Thymus (tissue), 11 donors: ENCODE results near the gene RAB28. TPM values are rescaled to one million over a fixed set of nuclear protein-coding genes. Genes with fewer than 3 reads are reported as not detected.

Experiments used
- DNase-seq, 9 donors: peaks; one replicate each; pipeline ENCODE4 v3.0.0-alpha.2; 2013; ENCODE audit warnings: low spot score in 9 of 9, low read depth in 6 of 9, missing footprints in 1 of 9
- H3K27ac ChIP-seq, 2 donors: one replicate each; pipeline ENCODE4 v1.5.1; 2013; ENCODE audit warnings: control low read depth in 1 of 2, low read depth in 1 of 2, low read length in 1 of 2, mild to moderate bottlenecking in 1 of 2, moderate library complexity in 1 of 2
- H3K27me3 ChIP-seq, 2 donors: one replicate each; pipeline ENCODE4 v1.5.1; 2013; ENCODE audit warnings: low read length in 1 of 2; ENCODE audit not compliant: control insufficient read depth in 2 of 2, insufficient read depth in 1 of 2
- H3K36me3 ChIP-seq, 2 donors: one replicate each; pipeline ENCODE4 v1.5.1; 2013; ENCODE audit warnings: low read length in 1 of 2, mild to moderate bottlenecking in 1 of 2, moderate library complexity in 1 of 2; ENCODE audit not compliant: control insufficient read depth in 2 of 2, insufficient read depth in 2 of 2
- H3K4me1 ChIP-seq, 2 donors: one replicate each; pipeline ENCODE4 v1.5.1; 2013; ENCODE audit warnings: low read length in 2 of 2; ENCODE audit not compliant: control insufficient read depth in 2 of 2, insufficient read depth in 2 of 2
- H3K4me3 ChIP-seq, 2 donors: one replicate each; pipeline ENCODE4 v1.5.1; 2013; ENCODE audit warnings: low read length in 2 of 2, control low read depth in 1 of 2, mild to moderate bottlenecking in 1 of 2
- H3K9me3 ChIP-seq, 2 donors: one replicate each; pipeline ENCODE4 v1.5.1; 2013; ENCODE audit warnings: low read length in 1 of 2, mild to moderate bottlenecking in 1 of 2; ENCODE audit not compliant: control insufficient read depth in 2 of 2, insufficient read depth in 1 of 2
- WGBS: extraction: QIAGEN DNeasy Blood & Tissue Kit; methylation state at CpG from one replicate; pipeline ENCODE4 v1.1.7; 2013; 5-methylcytosine and 5-hydroxymethylcytosine counted together
- polyA plus RNA-seq: library from polyadenylated mRNA; stranded (reverse); fragments of 200-250 nt; gene quantifications from one replicate; pipeline ENCODE4 v1.2.3, GENCODE V29; 2013
- total RNA-seq: library from RNA; stranded (reverse); fragments of 120-200 nt; gene quantifications from one replicate; pipeline ENCODE4 v1.2.4, GENCODE V29; 2013
- donor health status: healthy.

The RAB28 gene
- total and polyA plus RNA-seq, 2 donors = 14.6 to 21.2 TPM

DNA sequence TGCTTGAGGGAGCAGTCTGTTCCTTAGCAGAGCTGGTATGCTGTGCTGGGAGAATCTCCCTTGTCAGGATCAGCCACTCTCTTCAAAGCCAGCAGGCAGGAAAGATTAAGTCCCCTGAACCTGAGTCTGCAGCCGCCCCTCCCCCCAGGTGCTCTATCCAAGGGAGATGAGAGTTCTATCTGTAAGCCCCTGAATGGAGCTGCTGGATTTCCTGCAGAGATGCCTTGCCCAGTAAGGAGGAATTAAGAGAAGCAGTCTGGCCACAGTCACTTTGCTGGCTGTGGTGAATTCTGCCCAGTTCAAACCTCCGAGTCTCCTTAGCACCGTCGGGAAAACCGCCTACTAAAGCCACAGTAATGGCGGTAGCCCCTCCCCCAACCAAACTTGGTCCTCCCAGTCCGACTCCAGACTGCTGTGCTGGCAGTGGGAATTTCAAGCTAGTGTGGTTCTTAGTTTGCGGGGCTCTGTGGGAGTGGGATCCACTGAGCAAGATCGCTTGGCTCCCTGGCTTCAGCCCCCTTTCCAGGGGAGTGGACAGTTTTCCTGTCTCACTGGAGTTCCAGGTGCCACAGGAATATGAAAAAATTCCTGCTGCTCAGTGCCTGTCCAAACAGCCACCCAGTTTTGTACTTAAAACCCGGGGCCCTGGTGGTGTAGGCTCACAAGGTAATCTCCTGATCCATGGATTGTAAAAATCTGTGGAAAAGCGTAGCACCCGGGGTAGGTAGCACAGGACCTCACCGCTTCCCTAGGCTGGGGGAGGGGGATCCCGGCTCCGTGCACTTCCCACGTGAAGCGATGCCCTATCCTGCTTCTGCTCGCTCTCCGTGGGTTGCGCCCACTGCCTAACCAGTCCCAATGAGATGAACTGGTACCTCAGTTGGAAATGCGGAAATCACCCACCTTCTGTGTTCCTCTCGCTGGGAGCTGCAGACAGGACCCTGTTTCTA lies 38.0 kb downstream of the RAB28 start:
- H3K4me3 ChIP-seq = no peak overlapping the region

DNA sequence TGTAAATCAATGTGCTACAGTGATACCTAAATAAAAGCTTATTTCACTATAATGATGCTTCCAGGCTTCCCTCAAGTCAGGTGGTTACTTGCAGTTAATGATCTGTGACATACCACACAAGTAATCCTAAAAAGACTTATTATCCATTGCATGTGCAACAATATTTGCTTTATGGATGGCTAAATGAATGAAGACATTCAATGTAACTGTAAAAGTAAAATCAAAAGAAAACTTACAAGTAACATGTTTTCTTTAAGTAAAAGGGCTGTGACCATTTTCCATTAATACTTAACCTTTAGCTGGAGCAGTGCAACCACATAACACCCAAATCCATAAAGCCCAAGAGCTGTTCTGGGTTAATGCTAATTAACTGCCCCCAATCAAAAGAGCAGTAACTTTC lies 42.6 kb downstream of the RAB28 start:
- H3K4me1 ChIP-seq = no peaks in the 10 kb centered on the region
- no peaks in the 10 kb centered on the region for H3K27me3 ChIP-seq
- no peak overlapping the region for H3K27ac ChIP-seq
- H3K4me3 ChIP-seq = no peak overlapping the region
- DNase-seq = no peak
- H3K36me3 ChIP-seq = no peaks in the 10 kb centered on the region
- H3K9me3 ChIP-seq = no peaks in the 10 kb centered on the region

More for the DNA sequence above, 38.0 kb downstream of the RAB28 start:
- no peaks in the 10 kb centered on the region for H3K36me3 ChIP-seq
- no peak overlapping the region for H3K27ac ChIP-seq
- WGBS = 97% methylated on average over 22 of the region's 22 CpGs
- H3K4me1 ChIP-seq = no peaks in the 10 kb centered on the region
- no peak for DNase-seq
- H3K27me3 ChIP-seq = no peaks in the 10 kb centered on the region
- H3K9me3 ChIP-seq = no peaks in the 10 kb centered on the region

DNA sequence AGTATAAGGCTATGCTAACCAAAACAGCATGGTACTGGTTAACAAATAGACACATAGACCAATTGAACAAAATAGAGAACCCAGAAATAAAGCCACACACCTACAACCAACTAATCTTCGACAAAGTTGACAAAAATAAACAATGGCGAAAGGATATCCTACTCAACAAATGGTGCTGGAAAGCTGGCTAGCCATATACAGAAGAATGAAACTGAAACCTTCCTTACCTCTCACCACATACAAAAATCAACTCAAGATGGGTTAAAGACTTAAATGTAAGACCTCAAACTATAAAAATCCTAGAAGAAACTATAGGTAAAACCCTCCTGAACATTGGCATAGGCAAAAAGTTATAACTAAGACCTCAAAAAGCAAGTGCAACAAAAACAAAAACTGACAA lies 47.2 kb downstream of the RAB28 start:
- whole genome bisulfite sequencing = 98% methylated on average over 2 of the region's 2 CpGs
- Histone ChIP-seq H3K4me3 (no peak overlapping the region), H3K4me1 (no peaks in the 10 kb centered on the region), H3K9me3 (no peaks in the 10 kb centered on the region), H3K27ac (no peak overlapping the region), H3K27me3 (no peaks in the 10 kb centered on the region), H3K36me3 (no peaks in the 10 kb centered on the region)
- DNase-seq = no peak

DNA sequence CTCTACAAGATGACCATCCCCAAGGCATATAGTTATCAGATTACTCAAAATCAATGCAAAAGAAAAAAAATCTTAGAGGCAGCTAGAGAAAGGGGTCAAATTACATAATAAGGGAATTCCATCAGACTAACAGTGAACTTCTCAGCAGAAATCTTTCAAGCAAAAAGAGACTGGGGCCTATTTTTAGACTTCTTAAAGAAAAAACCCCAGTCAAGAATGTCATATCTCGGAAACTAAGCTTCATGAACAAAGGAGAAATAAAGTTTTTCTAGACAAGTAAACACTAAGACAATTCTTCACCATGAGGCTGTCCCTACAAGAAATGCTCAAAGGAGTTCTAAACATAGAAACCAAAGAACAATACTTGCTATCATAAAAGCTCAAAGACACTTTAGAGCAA lies 51.7 kb downstream of the RAB28 start:
- H3K27ac ChIP-seq = no peak overlapping the region
- H3K4me1 ChIP-seq = no peaks in the 10 kb centered on the region
- DNase-seq = no peak
- no peaks in the 10 kb centered on the region for H3K9me3 ChIP-seq
- H3K36me3 ChIP-seq = no peaks in the 10 kb centered on the region
- no peak overlapping the region for H3K4me3 ChIP-seq
- no peaks in the 10 kb centered on the region for H3K27me3 ChIP-seq
- WGBS = 94% methylated on average over 1 of the region's 1 CpG

DNA sequence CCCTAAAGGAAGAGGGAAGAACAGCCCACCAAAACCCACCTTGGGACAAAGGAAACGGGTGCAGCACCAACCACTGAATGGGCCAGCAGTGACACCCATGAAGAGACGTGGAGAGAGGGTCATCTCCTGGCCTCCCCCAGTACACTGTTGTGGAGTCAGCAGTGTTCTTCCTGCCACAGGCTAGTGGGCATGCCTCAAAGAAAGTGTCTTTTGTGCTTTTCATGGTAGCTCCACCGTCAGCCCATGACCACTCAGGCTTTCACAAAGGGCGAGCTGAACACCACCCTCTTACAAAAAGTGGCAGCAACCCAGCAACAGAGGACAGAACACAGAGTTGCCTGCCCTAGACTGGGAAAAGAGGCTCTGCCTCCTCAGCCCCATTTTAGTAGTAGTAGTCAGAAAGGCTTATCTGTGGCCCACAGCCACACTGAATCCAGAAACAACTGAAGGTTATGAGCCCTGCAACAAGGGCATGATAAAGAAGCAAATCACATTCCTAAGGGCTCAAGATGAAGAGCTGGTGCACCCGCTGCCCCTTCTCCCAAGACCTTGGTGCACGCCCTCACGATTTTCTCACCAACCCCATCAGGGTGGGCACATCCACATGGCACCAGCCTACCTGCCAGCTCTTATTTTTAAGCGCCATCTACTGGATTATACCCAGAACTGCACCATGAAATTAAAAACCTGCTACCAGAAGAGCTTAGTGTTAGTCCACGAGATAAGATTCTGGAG lies 53.1 kb downstream of the RAB28 start:
- no peak for DNase-seq
- WGBS = 95% methylated on average over 9 of the region's 9 CpGs
- H3K9me3 ChIP-seq = no peaks in the 10 kb centered on the region

DNA sequence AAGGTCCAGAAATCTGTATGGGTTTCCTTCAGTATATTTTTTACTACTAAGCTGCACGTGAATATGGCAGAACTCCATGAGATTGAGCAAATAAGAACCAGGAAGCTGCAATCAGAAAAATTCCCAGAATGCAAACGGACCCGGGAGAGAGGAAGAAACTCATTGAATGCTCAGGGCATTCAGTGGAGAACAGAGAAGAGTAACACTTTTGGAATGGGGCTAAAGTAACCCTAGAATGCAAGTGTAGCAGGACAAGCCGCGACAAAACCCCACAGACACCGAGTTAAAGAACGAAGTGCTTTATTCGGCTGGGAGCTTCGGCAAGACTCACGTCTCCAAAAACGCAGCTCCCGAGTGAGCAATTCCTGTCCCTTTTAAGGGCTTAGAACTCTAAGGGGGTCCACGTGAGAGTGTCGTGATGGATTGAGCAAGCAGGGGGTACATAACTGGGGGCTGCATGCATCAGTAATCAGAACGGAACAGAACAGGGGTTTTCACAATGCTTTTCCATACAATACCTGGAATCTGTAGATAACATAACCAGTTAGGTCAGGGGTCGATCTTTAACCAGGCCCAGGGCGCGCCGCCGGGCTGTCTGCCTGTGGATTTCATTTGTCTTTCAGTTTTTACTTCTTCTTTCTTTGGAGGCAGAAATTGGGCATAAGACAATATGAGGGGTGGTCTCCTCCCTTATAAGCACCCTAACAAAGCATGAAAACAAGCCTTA lies 56.4 kb downstream of the RAB28 start:
- H3K9me3 ChIP-seq = no peaks in the 10 kb centered on the region
- no peaks in the 10 kb centered on the region for H3K36me3 ChIP-seq
- H3K27me3 ChIP-seq = no peaks in the 10 kb centered on the region
- H3K27ac ChIP-seq = no peak overlapping the region
- DNase-seq = no peak
- H3K4me3 ChIP-seq = no peak overlapping the region
- WGBS = 96% methylated on average over 20 of the region's 20 CpGs
- no peaks in the 10 kb centered on the region for H3K4me1 ChIP-seq

More for the DNA sequence above, 53.1 kb downstream of the RAB28 start:
- H3K27me3 ChIP-seq = no peaks in the 10 kb centered on the region
- H3K36me3 ChIP-seq = no peaks in the 10 kb centered on the region
- no peak overlapping the region for H3K4me3 ChIP-seq
- no peaks in the 10 kb centered on the region for H3K4me1 ChIP-seq
- H3K27ac ChIP-seq = no peak overlapping the region

DNA sequence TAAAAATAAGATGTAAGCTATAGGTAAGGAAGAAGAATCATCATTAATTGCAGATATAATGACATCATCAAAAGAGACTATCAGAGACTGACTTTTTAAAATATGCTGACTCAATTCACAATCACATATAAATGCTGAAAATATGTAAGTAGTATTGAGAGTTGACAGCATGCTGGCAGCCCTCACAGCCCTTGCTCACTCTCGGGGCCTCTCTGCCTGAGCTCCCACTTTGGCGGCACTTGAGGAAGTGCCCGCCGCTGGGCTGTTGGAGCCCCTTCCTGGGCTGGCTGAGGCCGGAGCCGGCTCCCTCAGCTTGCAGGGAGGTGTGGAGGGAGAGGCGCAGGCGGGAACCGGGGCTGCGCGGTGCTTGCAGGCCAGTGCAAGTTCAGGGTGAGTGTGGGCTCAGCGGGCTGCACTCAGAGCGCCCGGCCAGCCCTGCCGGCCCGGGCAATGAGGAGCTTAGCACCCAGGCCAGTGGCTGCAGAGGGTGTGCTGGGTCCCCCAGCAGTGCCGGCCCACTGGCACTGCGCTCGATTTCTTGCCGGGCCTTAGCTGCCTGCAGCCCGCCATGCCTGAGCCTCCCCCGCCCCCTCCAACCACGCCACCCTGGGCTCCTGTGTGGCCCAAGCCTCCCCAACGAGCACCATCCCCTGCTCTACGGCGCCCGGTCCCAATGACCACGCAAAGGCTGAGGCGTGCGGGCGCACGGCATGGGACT lies 68.9 kb downstream of the RAB28 start:
- Histone ChIP-seq H3K36me3 (no peaks in the 10 kb centered on the region), H3K9me3 (peaks cover 0 to 7% of the 10 kb centered on the region in 2 donors), H3K4me1 (no peaks in the 10 kb centered on the region), H3K4me3 (no peak overlapping the region), H3K27me3 (no peaks in the 10 kb centered on the region), H3K27ac (no peak overlapping the region)
- DNase-seq = no peak
- WGBS = 91% methylated on average over 32 of the region's 32 CpGs

DNA sequence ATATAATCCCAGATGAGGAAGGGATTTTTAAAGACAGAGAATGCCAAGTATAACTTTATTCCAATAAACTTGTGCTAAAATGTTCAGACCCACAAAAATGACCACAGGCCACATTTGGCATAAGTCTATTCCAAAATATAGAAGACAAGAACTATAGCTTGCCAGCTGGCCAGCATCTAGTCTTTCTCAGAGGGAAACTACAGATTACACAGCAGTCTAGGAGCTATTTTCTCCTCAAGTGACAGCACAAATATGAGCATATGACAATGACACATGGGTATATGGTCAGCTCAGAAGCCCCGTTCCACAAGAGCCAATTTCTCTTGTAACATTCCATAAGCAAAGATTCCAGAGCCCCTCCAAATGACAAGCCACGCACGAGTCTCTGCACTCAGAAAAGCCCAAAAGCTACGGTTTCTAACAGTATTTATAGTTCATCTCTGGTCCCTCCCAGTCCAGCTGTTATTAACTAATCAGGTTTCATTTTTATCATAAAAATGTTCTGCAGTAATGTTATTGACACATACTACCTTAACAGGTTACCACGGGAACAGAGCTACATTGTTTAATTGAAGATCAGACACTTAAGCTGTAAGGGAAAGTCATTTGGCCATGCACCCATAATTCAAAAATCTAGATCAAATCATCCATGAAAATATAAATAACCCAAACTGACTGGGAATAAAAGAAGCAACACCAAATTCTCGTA lies 70.3 kb downstream of the RAB28 start:
- WGBS = 97% methylated on average over 6 of the region's 6 CpGs
- Histone ChIP-seq H3K4me1 (no peaks in the 10 kb centered on the region), H3K27me3 (no peaks in the 10 kb centered on the region), H3K9me3 (peaks cover 0 to 7% of the 10 kb centered on the region in 2 donors), H3K4me3 (no peak overlapping the region), H3K36me3 (no peaks in the 10 kb centered on the region), H3K27ac (no peak overlapping the region)
- DNase-seq = no peak
